Hypothalamus (tissue), 51 donors: ENCODE data around the gene ADGRV1.

Experiments used
- DNase-seq, 51 donors: peaks; one replicate each; lab custom pipeline; 2025; lab: John Stamatoyannopoulos, UW

The ADGRV1 gene

GRCh38 chr5:91142386-91142785, 583.8 kb downstream of the ADGRV1 start:
- no peak for DNase-seq

- DNase-seq, result peak in 20 of 51 donors; percentile 4 to 36 (median 21)
Observed at GRCh38 chr5:91142819-91143218, 584.2 kb downstream of the ADGRV1 start.

GRCh38 chr5:91143840-91144239, 585.2 kb downstream of the ADGRV1 start:
- no peak for DNase-seq

- no peak for DNase-seq
Observed at GRCh38 chr5:91144491-91145332, 586.1 kb downstream of the ADGRV1 start.

- DNase-seq, result no peak
Observed at GRCh38 chr5:91145333-91145620, 586.7 kb downstream of the ADGRV1 start.

GRCh38 chr5:91146230-91146629, 587.6 kb downstream of the ADGRV1 start:
- no peak for DNase-seq

GRCh38 chr5:91146905-91147600, 588.5 kb downstream of the ADGRV1 start:
- no peak for DNase-seq

- DNase-seq, result no peak
Observed at GRCh38 chr5:91150234-91150633, 591.6 kb downstream of the ADGRV1 start.

- no peak for DNase-seq
Observed at GRCh38 chr5:91150636-91151035, 592.0 kb downstream of the ADGRV1 start.

GRCh38 chr5:91151947-91152346, 593.4 kb downstream of the ADGRV1 start:
- DNase-seq, result no peak

GRCh38 chr5:91154338-91154737, 595.7 kb downstream of the ADGRV1 start:
- no peak for DNase-seq

GRCh38 chr5:91155274-91155673, 596.7 kb downstream of the ADGRV1 start:
- no peak for DNase-seq

- no peak for DNase-seq
Observed at GRCh38 chr5:91156242-91156641, 597.6 kb downstream of the ADGRV1 start.

GRCh38 chr5:91158011-91158410, 599.4 kb downstream of the ADGRV1 start:
- DNase-seq, result no peak

- no peak for DNase-seq
Observed at GRCh38 chr5:91159647-91160046, 601.0 kb downstream of the ADGRV1 start.

GRCh38 chr5:91160714-91161285, 602.2 kb downstream of the ADGRV1 start:
- no peak for DNase-seq

GRCh38 chr5:91162534-91163381, 604.2 kb downstream of the ADGRV1 start:
- DNase-seq, result peak in 17 of 51 donors; percentile 5 to 74 (median 16)

GRCh38 chr5:91164424-91164823, 605.8 kb downstream of the ADGRV1 start:
- DNase-seq, result peak in 1 of 51 donors; percentile 41

GRCh38 chr5:91166059-91166807, 607.6 kb downstream of the ADGRV1 start:
- DNase-seq, result no peak

- no peak for DNase-seq
Observed at GRCh38 chr5:91168859-91169258, 610.3 kb downstream of the ADGRV1 start.
